DOHH2 (cell line): ENCODE results near the gene PRDM4.

ENCODE experiments used
- H3F3A ChIP-seq: fragments of 200-600 bp; sonication (generic), shearing (Covaris generic); 2 replicates; pipeline ENCODE4 v1.6.0; 2016; ENCODE audit warnings: antibody characterized with exemption, mild to moderate bottlenecking; ENCODE audit not compliant: control insufficient read depth, insufficient read depth
- H3K27ac ChIP-seq: fragments of 200-600 bp; sonication (generic); 2 replicates; pipeline ENCODE4 v1.5.1; 2014; ENCODE audit warnings: low read depth, mild to moderate bottlenecking, low read length, moderate library complexity
- H3K27me3 ChIP-seq: fragments of 200-600 bp; sonication (generic); 2 replicates; pipeline ENCODE4 v1.6.1; 2014; ENCODE audit warnings: mild to moderate bottlenecking, low read length, mixed read lengths; ENCODE audit not compliant: control insufficient read depth
- H3K36me3 ChIP-seq: fragments of 200-600 bp; sonication (generic); 2 replicates; pipeline ENCODE4 v1.6.1; 2014; ENCODE audit warnings: mild to moderate bottlenecking, low read length, moderate library complexity, mixed read lengths; ENCODE audit not compliant: control insufficient read depth
- H3K4me1 ChIP-seq: fragments of 200-600 bp; sonication (generic); 2 replicates; pipeline ENCODE4 v1.6.1; 2014; ENCODE audit warnings: mild to moderate bottlenecking, low read length, mixed read lengths; ENCODE audit not compliant: control insufficient read depth
- H3K4me2 ChIP-seq: fragments of 200-600 bp; sonication (generic); 2 replicates; pipeline ENCODE4 v1.6.0; 2014; ENCODE audit warnings: mild to moderate bottlenecking, low read length, moderate library complexity
- H3K4me3 ChIP-seq: fragments of 200-600 bp; sonication (generic); 2 replicates; pipeline ENCODE4 v1.5.1; 2014; ENCODE audit warnings: mild to moderate bottlenecking, low read length, mixed read lengths
- H3K79me2 ChIP-seq: fragments of 200-600 bp; sonication (generic); 2 replicates; pipeline ENCODE4 v1.6.1; 2014; ENCODE audit warnings: mild to moderate bottlenecking, low read length, mixed read lengths; ENCODE audit not compliant: control insufficient read depth
- H3K9me2 ChIP-seq: fragments of 200-600 bp; sonication (generic); replicated peaks from 2 replicates; pipeline ENCODE4 v1.6.1; 2014; ENCODE audit warnings: mild to moderate bottlenecking, low read length, mixed read lengths; ENCODE audit not compliant: control insufficient read depth
- H3K9me3 ChIP-seq: fragments of 200-600 bp; sonication (generic); 2 replicates; pipeline ENCODE4 v1.6.1; 2014; ENCODE audit warnings: antibody characterized with exemption, low read length, mixed read lengths; ENCODE audit not compliant: control insufficient read depth, insufficient read depth
- H4K20me1 ChIP-seq: fragments of 200-600 bp; sonication (generic); 2 replicates; pipeline ENCODE4 v1.6.0; 2014; ENCODE audit warnings: low read depth, mild to moderate bottlenecking, antibody characterized with exemption, low read length, moderate library complexity; ENCODE audit not compliant: control insufficient read depth, insufficient read depth
- EZH2phosphoT487 ChIP-seq: fragments of 200-600 bp; sonication (generic); IDR thresholded peaks from 2 replicates; pipeline ENCODE4 v1.6.1; 2017; ENCODE audit warnings: borderline replicate concordance, mild to moderate bottlenecking, antibody characterized with exemption, low read length, moderate library complexity, mixed read lengths
- TF ChIP-seq, protein P1 (sequence below): fragments of 200-600 bp; sonication (generic); IDR thresholded peaks from one replicate; pipeline ENCODE4 v1.5.1; 2014; ENCODE audit warnings: antibody characterized with exemption, mild to moderate bottlenecking, low read depth, low read length; ENCODE audit not compliant: poor library complexity, severe bottlenecking

The PRDM4 gene

DNA sequence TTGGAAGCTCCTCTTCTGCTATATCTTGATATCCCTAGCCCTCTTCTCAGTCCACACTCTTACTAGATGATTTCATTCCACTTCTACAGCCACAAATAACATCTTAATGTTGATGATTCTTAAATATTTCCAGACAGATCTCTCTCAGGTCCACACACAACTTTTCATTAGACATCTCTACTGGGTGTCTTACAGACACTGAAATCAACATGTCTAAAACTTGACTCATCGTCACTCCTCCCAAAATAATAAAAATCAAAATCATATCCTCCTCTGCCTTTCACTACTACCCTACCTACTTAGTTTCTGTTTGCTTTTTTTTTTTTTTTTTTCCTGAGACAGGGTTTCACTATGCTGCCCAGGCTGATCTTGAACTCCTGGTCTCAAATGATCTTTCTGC is 11.9 kb downstream of the PRDM4 start:
- Histone ChIP-seq H3K4me1 (no peaks in the 10 kb centered on the region), H3K36me3 (peaks cover 82% of the 10 kb centered on the region), H3K9me2 (no peaks in the 10 kb centered on the region), H4K20me1 (no peaks in the 10 kb centered on the region; the same call in 1 of the 2 replicates), H3K9me3 (no peaks in the 10 kb centered on the region), H3K79me2 (peaks cover 43% of the 10 kb centered on the region), H3K27ac (no peak overlapping the region), H3K4me2 (no peak overlapping the region), H3K27me3 (no peaks in the 10 kb centered on the region), H3F3A (no peaks in the 10 kb centered on the region), H3K4me3 (no peak overlapping the region)
- TF ChIP-seq, protein P1, sequence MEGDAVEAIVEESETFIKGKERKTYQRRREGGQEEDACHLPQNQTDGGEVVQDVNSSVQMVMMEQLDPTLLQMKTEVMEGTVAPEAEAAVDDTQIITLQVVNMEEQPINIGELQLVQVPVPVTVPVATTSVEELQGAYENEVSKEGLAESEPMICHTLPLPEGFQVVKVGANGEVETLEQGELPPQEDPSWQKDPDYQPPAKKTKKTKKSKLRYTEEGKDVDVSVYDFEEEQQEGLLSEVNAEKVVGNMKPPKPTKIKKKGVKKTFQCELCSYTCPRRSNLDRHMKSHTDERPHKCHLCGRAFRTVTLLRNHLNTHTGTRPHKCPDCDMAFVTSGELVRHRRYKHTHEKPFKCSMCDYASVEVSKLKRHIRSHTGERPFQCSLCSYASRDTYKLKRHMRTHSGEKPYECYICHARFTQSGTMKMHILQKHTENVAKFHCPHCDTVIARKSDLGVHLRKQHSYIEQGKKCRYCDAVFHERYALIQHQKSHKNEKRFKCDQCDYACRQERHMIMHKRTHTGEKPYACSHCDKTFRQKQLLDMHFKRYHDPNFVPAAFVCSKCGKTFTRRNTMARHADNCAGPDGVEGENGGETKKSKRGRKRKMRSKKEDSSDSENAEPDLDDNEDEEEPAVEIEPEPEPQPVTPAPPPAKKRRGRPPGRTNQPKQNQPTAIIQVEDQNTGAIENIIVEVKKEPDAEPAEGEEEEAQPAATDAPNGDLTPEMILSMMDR: no peak
- TF ChIP-seq EZH2phosphoT487: no peak

DNA sequence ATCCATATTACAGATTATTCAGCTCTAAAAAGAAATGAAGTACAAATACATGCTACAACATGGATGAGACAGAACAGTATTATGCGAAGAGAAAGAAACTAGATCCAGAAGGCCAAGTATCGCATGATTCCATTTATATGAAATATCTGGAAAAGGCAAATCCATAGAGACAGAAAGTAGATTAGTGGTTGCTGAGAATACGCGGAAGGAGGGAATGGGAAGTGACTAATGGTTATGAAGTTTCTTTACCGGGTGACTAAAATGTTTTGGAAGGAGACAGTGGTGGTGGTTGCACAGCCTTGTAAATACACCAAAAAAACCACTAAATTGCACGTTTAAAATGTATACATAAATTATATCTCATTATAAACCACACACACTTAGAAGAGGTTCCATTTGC is 12.5 kb downstream of the PRDM4 start:
- Histone ChIP-seq H3K36me3 (peaks cover 82% of the 10 kb centered on the region), H4K20me1 (no peaks in the 10 kb centered on the region; the same call in 1 of the 2 replicates), H3K9me3 (no peaks in the 10 kb centered on the region), H3K27ac (no peak overlapping the region), H3F3A (no peaks in the 10 kb centered on the region), H3K4me3 (no peak overlapping the region), H3K27me3 (no peaks in the 10 kb centered on the region), H3K79me2 (peaks cover 43% of the 10 kb centered on the region), H3K4me2 (no peak overlapping the region), H3K4me1 (no peaks in the 10 kb centered on the region), H3K9me2 (no peaks in the 10 kb centered on the region)
- TF ChIP-seq, protein P1: no peak
- no peak for TF ChIP-seq EZH2phosphoT487

DNA sequence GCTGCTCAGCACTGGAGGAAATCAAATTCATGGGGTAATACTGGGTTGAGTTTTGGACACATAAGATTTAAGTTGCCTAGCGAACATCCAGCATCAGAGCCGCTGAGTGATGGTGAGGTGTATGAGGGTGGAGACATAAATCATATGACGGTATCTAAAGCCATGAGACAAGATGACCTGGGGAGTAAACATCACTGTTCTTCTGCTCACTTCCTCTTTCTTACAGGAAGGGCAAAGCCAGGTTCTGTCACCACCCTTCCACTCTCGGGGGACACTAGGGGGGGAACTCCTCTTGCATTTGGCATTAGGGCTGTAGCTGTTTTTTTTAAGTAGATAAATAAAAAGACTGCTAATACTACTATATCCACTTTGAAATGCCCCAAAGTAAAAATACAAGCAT is 24.0 kb downstream of the PRDM4 start:
- no peaks in the 10 kb centered on the region for H3K9me2 ChIP-seq
- 0 out of 2 replicates have a peak, but pooled peaks cover 3% of the 10 kb centered on the region for H3K79me2 ChIP-seq
- H3K9me3 ChIP-seq: no peaks in the 10 kb centered on the region
- no peaks in the 10 kb centered on the region for H4K20me1 ChIP-seq
- 0 out of 2 replicates have a peak, but pooled peaks cover 3% of the 10 kb centered on the region for H3F3A ChIP-seq
- peaks cover 18% of the 10 kb centered on the region for H3K4me1 ChIP-seq
- TF ChIP-seq, protein P1: peak; percentile 34
- no peak for TF ChIP-seq EZH2phosphoT487
- no peaks in the 10 kb centered on the region for H3K27me3 ChIP-seq
- H3K36me3 ChIP-seq: peaks cover 89% of the 10 kb centered on the region
- H3K27ac ChIP-seq: no peak overlapping the region
- H3K4me2 ChIP-seq: peak overlapping the region; percentile 25; the same call in 1 of the 2 replicates
- no peak overlapping the region for H3K4me3 ChIP-seq

DNA sequence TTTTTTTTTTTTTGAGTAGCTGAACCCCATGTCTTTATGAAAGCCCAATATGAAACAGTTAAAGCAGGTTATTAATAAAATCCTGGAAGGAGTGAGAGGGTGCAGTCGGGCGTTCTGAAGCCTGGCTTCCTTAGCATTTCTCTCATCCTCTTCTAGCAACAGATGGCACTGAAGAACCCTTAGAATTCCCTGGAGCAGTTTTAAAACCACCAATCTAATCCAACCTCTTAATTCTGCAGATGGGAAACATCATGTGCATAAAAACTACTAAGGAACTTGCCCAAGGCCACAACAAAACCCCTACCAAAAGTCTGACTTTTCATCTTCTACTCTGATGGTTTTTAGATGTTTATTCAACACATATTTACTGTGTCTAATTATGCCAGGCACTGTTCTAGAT is 25.2 kb downstream of the PRDM4 start:
- H3K79me2 ChIP-seq: 0 out of 2 replicates have a peak, but pooled peaks cover 3% of the 10 kb centered on the region
- peaks cover 5% of the 10 kb centered on the region; the same call in 1 of the 2 replicates for H3F3A ChIP-seq
- no peak overlapping the region for H3K27ac ChIP-seq
- no peaks in the 10 kb centered on the region for H3K9me3 ChIP-seq
- peaks cover 78% of the 10 kb centered on the region for H3K36me3 ChIP-seq
- H3K27me3 ChIP-seq: no peaks in the 10 kb centered on the region
- H3K4me2 ChIP-seq: no peak overlapping the region
- TF ChIP-seq EZH2phosphoT487: no peak
- TF ChIP-seq, protein P1: no peak
- peaks cover 23% of the 10 kb centered on the region for H3K4me1 ChIP-seq
- H3K9me2 ChIP-seq: no peaks in the 10 kb centered on the region
- H3K4me3 ChIP-seq: no peak overlapping the region
- peaks cover 7% of the 10 kb centered on the region; the same call in 1 of the 2 replicates for H4K20me1 ChIP-seq
